Chondrocyte (in vitro differentiated cells): ENCODE data around the gene HYAL2. TPM values are rescaled to one million over a fixed set of nuclear protein-coding genes. Genes with fewer than 3 reads are reported as not detected.

Experiments
- DNase-seq: peaks from one replicate; pipeline ENCODE4 v3.0.0; 2021; ENCODE audit warnings: mixed read lengths, low spot score
- H3K27ac Mint-ChIP-seq: one replicate; pipeline ENCODE4 v1.8.0; 2021; ENCODE audit warnings: mild to moderate bottlenecking, moderate library complexity, mixed read lengths; ENCODE audit not compliant: unreplicated experiment
- H3K27me3 Mint-ChIP-seq: 2 replicates; pipeline ENCODE4 v1.8.0; 2021; ENCODE audit warnings: low read depth, mixed read lengths
- H3K36me3 Mint-ChIP-seq: 2 replicates; pipeline ENCODE4 v1.8.0; 2021; ENCODE audit warnings: low read depth, mixed read lengths
- H3K4me1 Mint-ChIP-seq: 2 replicates; pipeline ENCODE4 v1.8.0; 2021; ENCODE audit warnings: low read depth, mild to moderate bottlenecking, mixed read lengths
- H3K4me3 Mint-ChIP-seq: one replicate; pipeline ENCODE4 v1.8.0; 2021; ENCODE audit warnings: mild to moderate bottlenecking, moderate library complexity, mixed read lengths; ENCODE audit not compliant: unreplicated experiment
- H3K9me3 Mint-ChIP-seq: 2 replicates; pipeline ENCODE4 v1.8.0; 2021; ENCODE audit warnings: low read depth, mixed read lengths
- CTCF ChIP-seq: fragments of 200-600 bp; sonication (generic); IDR thresholded peaks from 2 replicates; pipeline ENCODE4 v1.5.0; 2021; ENCODE audit warnings: antibody characterized with exemption, mild to moderate bottlenecking, moderate library complexity
- long read RNA-seq: library from polyadenylated mRNA; stranded (forward); transcript quantifications from one replicate; pipeline ENCODE4 v2.0.0, GENCODE V29; 2021
- total RNA-seq: library from RNA; stranded (reverse); gene quantifications from 3 replicates; pipeline ENCODE4 v1.2.1, GENCODE V29; 2021

The HYAL2 gene
- total RNA-seq = 31.3 to 37.0 TPM (median 36.8 TPM) in 3 replicates
- long read RNA-seq, full-length matches to known transcripts = 100 of 114 reads
- long read RNA-seq, partial matches to known transcripts = 0 of 114 reads
- long read RNA-seq, other reads (novel, unspliced or antisense) = 14 of 114 reads

- DNase-seq = peak; percentile 89
- Mint-ChIP-seq H3K36me3 (peaks cover 3% of the 10 kb centered on the region), H3K27ac (peak within 1 kb of the TSS; percentile 96), H3K4me1 (peaks cover 48% of the 10 kb centered on the region), H3K4me3 (peak within 1 kb of the TSS; percentile 80), H3K9me3 (no peaks in the 10 kb centered on the region), H3K27me3 (no peaks in the 10 kb centered on the region)
- no peak for TF ChIP-seq CTCF
Measured at GRCh38 chr3:50322386-50323091, at the start of gene HYAL2. TSS of gene HYAL2 (minus strand) at chr3:50322745. CDS start at chr3:50320489, 2,256 bp downstream.

- H3K27ac Mint-ChIP-seq = no peak overlapping the region
- no peak for DNase-seq
- H3K9me3 Mint-ChIP-seq = no peaks in the 10 kb centered on the region
- H3K4me1 Mint-ChIP-seq = no peaks in the 10 kb centered on the region
- H3K27me3 Mint-ChIP-seq = peaks cover 7% of the 10 kb centered on the region
- H3K4me3 Mint-ChIP-seq = no peak overlapping the region
- no peak for TF ChIP-seq CTCF
- no peaks in the 10 kb centered on the region for H3K36me3 Mint-ChIP-seq
Measured at GRCh38 chr3:50371133-50371685, 48.7 kb upstream of the HYAL2 start.

GRCh38 chr3:50370594-50370993 is 48.0 kb upstream of the HYAL2 start:
- Mint-ChIP-seq H3K9me3 (no peaks in the 10 kb centered on the region), H3K27me3 (peaks cover 7% of the 10 kb centered on the region), H3K4me3 (no peak overlapping the region), H3K27ac (no peak overlapping the region), H3K4me1 (no peaks in the 10 kb centered on the region), H3K36me3 (no peaks in the 10 kb centered on the region)
- TF ChIP-seq CTCF = peak; percentile 67
- DNase-seq = no peak

GRCh38 chr3:50369012-50369670 is 46.6 kb upstream of the HYAL2 start:
- no peak for DNase-seq
- TF ChIP-seq CTCF = no peak
- no peak overlapping the region for H3K4me3 Mint-ChIP-seq
- H3K4me1 Mint-ChIP-seq = peaks cover 6% of the 10 kb centered on the region
- H3K27ac Mint-ChIP-seq = no peak overlapping the region
- H3K36me3 Mint-ChIP-seq = no peaks in the 10 kb centered on the region
- H3K9me3 Mint-ChIP-seq = no peaks in the 10 kb centered on the region
- H3K27me3 Mint-ChIP-seq = peaks cover 7% of the 10 kb centered on the region

GRCh38 chr3:50365842-50366220 is 43.3 kb upstream of the HYAL2 start:
- H3K9me3 Mint-ChIP-seq = no peaks in the 10 kb centered on the region
- no peak for DNase-seq
- no peaks in the 10 kb centered on the region for H3K36me3 Mint-ChIP-seq
- no peak overlapping the region for H3K27ac Mint-ChIP-seq
- H3K4me1 Mint-ChIP-seq = peaks cover 7% of the 10 kb centered on the region
- no peaks in the 10 kb centered on the region for H3K27me3 Mint-ChIP-seq
- no peak for TF ChIP-seq CTCF
- peak overlapping the region; percentile 45 for H3K4me3 Mint-ChIP-seq
